IMR-90 (cell line): ENCODE measurements around the gene CD101. TPM values are rescaled to one million over a fixed set of nuclear protein-coding genes. Genes with fewer than 3 reads are reported as not detected.

Experiments
- ATAC-seq: fragments of 200-7000 bp; cut with Tn5 transposase; 2 replicates; pipeline ENCODE4 v1.9.1; 2020; ENCODE audit warnings: low read depth, mild to moderate bottlenecking, moderate library complexity
- BruUV-seq: library from RNA; stranded (reverse); fragments of 400-500 nt; replicated peaks from 2 replicates; lab custom pipeline; 2021; lab: Mats Ljungman, UMichigan
- CTCF ChIA-PET: fragments of 300-600 bp; formaldehyde crosslinking; extraction: SDS; loops from one replicate; lab custom pipeline; 2021; ENCODE audit warnings: antibody characterized with exemption; lab: Yijun Ruan, JAX
- POLR2A ChIA-PET: fragments of 300-600 bp; sonication (Branson Sonifier 250); formaldehyde crosslinking; loops from one replicate; lab custom pipeline; 2022; ENCODE audit warnings: antibody characterized with exemption; ENCODE audit not compliant: unreplicated experiment; lab: Charles Lee
- DNase-seq: peaks from one replicate; pipeline ENCODE4 v3.0.0; 2013
- H2AFZ ChIP-seq: replicated peaks from 2 replicates; pipeline ENCODE3; 2013; ENCODE audit warnings: low read length, mild to moderate bottlenecking; ENCODE audit not compliant: poor library complexity
- H2AK5ac ChIP-seq: 2 replicates; pipeline ENCODE4 v1.6.1; 2013; ENCODE audit warnings: low read depth, low read length, inconsistent platforms
- H2AK9ac ChIP-seq: replicated peaks from 2 replicates; pipeline ENCODE3; 2013; ENCODE audit warnings: mild to moderate bottlenecking, low read depth, low read length, moderate library complexity; ENCODE audit not compliant: poor library complexity
- H2BK120ac ChIP-seq: 2 replicates; pipeline ENCODE4 v1.6.1; 2013; ENCODE audit warnings: low read depth, low read length, inconsistent platforms
- H2BK15ac ChIP-seq: 3 replicates; pipeline ENCODE4 v1.6.1; 2013; ENCODE audit warnings: low read depth, low read length, inconsistent platforms
- H2BK20ac ChIP-seq: 2 replicates; pipeline ENCODE4 v1.6.1; 2013; ENCODE audit warnings: low read depth, mild to moderate bottlenecking, inconsistent platforms, low read length, moderate library complexity
- H2BK5ac ChIP-seq: 2 replicates; pipeline ENCODE4 v1.6.1; 2013; ENCODE audit warnings: mild to moderate bottlenecking, low read depth, low read length, inconsistent platforms; ENCODE audit not compliant: poor library complexity, severe bottlenecking
- H3K14ac ChIP-seq: replicated peaks from 2 replicates; pipeline ENCODE4 v1.6.1; 2013; ENCODE audit warnings: low read depth, low read length, inconsistent platforms
- H3K18ac ChIP-seq: 2 replicates; pipeline ENCODE4 v1.6.1; 2013; ENCODE audit warnings: low read depth, low read length, control low read depth
- H3K23ac ChIP-seq: 2 replicates; pipeline ENCODE4 v1.6.1; 2013; ENCODE audit warnings: low read depth, low read length, inconsistent platforms
- H3K27ac ChIP-seq: 2 replicates; pipeline ENCODE4 v1.5.1; 2013; ENCODE audit warnings: mild to moderate bottlenecking, control low read depth, low read length; ENCODE audit not compliant: insufficient read depth
- H3K27me3 ChIP-seq: 2 replicates; pipeline ENCODE4 v1.6.1; 2013; ENCODE audit warnings: low read length; ENCODE audit not compliant: control insufficient read depth, insufficient read depth
- H3K36me3 ChIP-seq: 2 replicates; pipeline ENCODE4 v1.6.1; 2013; ENCODE audit warnings: low read length, mixed read lengths; ENCODE audit not compliant: control insufficient read depth, insufficient read depth
- H3K4ac ChIP-seq: 2 replicates; pipeline ENCODE4 v1.6.1; 2013; ENCODE audit warnings: low read depth, low read length, inconsistent platforms
- H3K4me1 ChIP-seq: 2 replicates; pipeline ENCODE4 v1.6.1; 2013; ENCODE audit warnings: low read length, mixed read lengths; ENCODE audit not compliant: control insufficient read depth, insufficient read depth
- H3K4me2 ChIP-seq: 2 replicates; pipeline ENCODE4 v1.6.1; 2013; ENCODE audit warnings: low read depth, mild to moderate bottlenecking, control low read depth, low read length, moderate library complexity
- H3K4me3 ChIP-seq: 2 replicates; pipeline ENCODE4 v1.5.1; 2013; ENCODE audit warnings: low read depth, mild to moderate bottlenecking, control low read depth, low read length, moderate library complexity; ENCODE audit not compliant: insufficient read depth
- H3K56ac ChIP-seq: 2 replicates; pipeline ENCODE4 v1.6.1; 2013; ENCODE audit warnings: low read length, inconsistent platforms; ENCODE audit not compliant: insufficient read depth; ENCODE audit errors: extremely low read depth
- H3K79me1 ChIP-seq, 2 experiments: 2 replicates each; pipeline ENCODE4 v1.6.1; 2013; ENCODE audit warnings: low read length in 2 of 2, inconsistent platforms in 1 of 2, low read depth in 1 of 2
- H3K9ac ChIP-seq: 2 replicates; pipeline ENCODE4 v1.6.1; 2013; ENCODE audit warnings: low read depth, low read length, control low read depth
- H3K9me1 ChIP-seq: 2 replicates; pipeline ENCODE4 v1.6.1; 2013; ENCODE audit warnings: low read length, inconsistent platforms; ENCODE audit not compliant: insufficient read depth
- H3K9me3 ChIP-seq: 2 replicates; pipeline ENCODE4 v1.6.1; 2013; ENCODE audit warnings: low read length; ENCODE audit not compliant: control insufficient read depth, insufficient read depth
- H4K20me1 ChIP-seq: 2 replicates; pipeline ENCODE4 v1.6.1; 2013; ENCODE audit warnings: low read length, inconsistent platforms; ENCODE audit not compliant: insufficient read depth
- H4K5ac ChIP-seq: 2 replicates; pipeline ENCODE4 v1.6.1; 2013; ENCODE audit warnings: mild to moderate bottlenecking, low read depth, low read length, control low read depth
- H4K8ac ChIP-seq, 2 experiments: 2 replicates each; pipeline ENCODE4 v1.6.1; 2013; ENCODE audit warnings: low read depth in 2 of 2, low read length in 2 of 2, control low read depth in 1 of 2, inconsistent platforms in 1 of 2
- H4K91ac ChIP-seq: 2 replicates; pipeline ENCODE4 v1.6.1; 2013; ENCODE audit warnings: low read depth, low read length, inconsistent platforms; ENCODE audit not compliant: insufficient read depth
- BHLHE40 ChIP-seq: fragments of 150-350 bp; IDR thresholded peaks from 2 replicates; pipeline ENCODE4 v1.6.1; 2016; ENCODE audit warnings: mild to moderate bottlenecking, low read depth, low read length
- CEBPB ChIP-seq: IDR thresholded peaks from 2 replicates; pipeline ENCODE4 v1.6.1; 2012; ENCODE audit warnings: low read depth, low read length, improper control_type of control experiment
- CHD1 ChIP-seq: IDR thresholded peaks from 2 replicates; pipeline ENCODE4 v1.6.1; 2012; ENCODE audit warnings: low read depth, low read length, improper control_type of control experiment
- FOS ChIP-seq: fragments of 150-350 bp; IDR thresholded peaks from 2 replicates; pipeline ENCODE4 v1.6.1; 2016; ENCODE audit warnings: low read depth, low read length
- MAFK ChIP-seq: IDR thresholded peaks from 2 replicates; pipeline ENCODE4 v1.6.1; 2012; ENCODE audit warnings: low read depth, low read length, improper control_type of control experiment
- MAZ ChIP-seq: IDR thresholded peaks from 2 replicates; pipeline ENCODE4 v1.6.1; 2012; ENCODE audit warnings: low read depth, mild to moderate bottlenecking, low read length, improper control_type of control experiment, moderate library complexity, borderline replicate concordance
- MXI1 ChIP-seq: IDR thresholded peaks from 2 replicates; pipeline ENCODE4 v1.6.1; 2012; ENCODE audit warnings: low read depth, mild to moderate bottlenecking, low read length, moderate library complexity, borderline replicate concordance
- NFE2L2 ChIP-seq: fragments of 150-350 bp; IDR thresholded peaks from 2 replicates; pipeline ENCODE4 v1.6.1; 2016; ENCODE audit warnings: low read depth, mild to moderate bottlenecking, low read length
- POLR2A ChIP-seq: IDR thresholded peaks from 2 replicates; pipeline ENCODE4 v1.6.1; 2012; ENCODE audit warnings: mild to moderate bottlenecking, low read depth, low read length
- SMC3 ChIP-seq: fragments of 150-350 bp; IDR thresholded peaks from 2 replicates; pipeline ENCODE4 v1.6.1; 2016; ENCODE audit warnings: low read depth, mild to moderate bottlenecking, antibody characterized with exemption, low read length, moderate library complexity
- WGBS, 2 experiments: methylation state at CpG; one replicate each; pipeline versions ENCODE4 v1.1.5 to v1.1.7; 2013; ENCODE audit warnings: missing lambda C conversion rate in 2 of 2; ENCODE audit not compliant: insufficient read length in 1 of 2; ENCODE audit errors: extremely low coverage in 2 of 2; 5-methylcytosine and 5-hydroxymethylcytosine counted together
- dilution Hi-C: fragments of 300-500 bp; cut with HindIII; formaldehyde crosslinking; loops from one replicate; pipeline ENCODE4 v1.14.3; 2018; ENCODE audit warnings: low sequenced_read_pairs; ENCODE audit not compliant: unreplicated experiment
- in situ Hi-C: fragments of 300-500 bp; cut with MboI; formaldehyde crosslinking; loops from 3 replicates; pipeline ENCODE4 v1.14.3; 2019; ENCODE audit warnings: low sequenced_read_pairs, inconsistent platforms, mixed read lengths
- intact Hi-C: fragments of 100-400 bp; cut with micrococcal nuclease; formaldehyde crosslinking; loops from 2 replicates; pipeline ENCODE4 v1.10.0; 2022
- polyA plus RNA-seq, 3 experiments: library from polyadenylated mRNA; depleted of rRNA; stranded (reverse); fragments of >200 nt; gene quantifications; 2 replicates each; pipeline ENCODE4 v1.2.3, GENCODE V29; 2012; ENCODE audit warnings: low replicate concordance in 1 of 3
- total RNA-seq: library from RNA; depleted of rRNA; stranded (reverse); fragments of >200 nt; gene quantifications from 2 replicates; pipeline ENCODE4 v1.2.3, GENCODE V29; 2012
- TF ChIP-seq, protein P1 (sequence below): fragments of 150-350 bp; IDR thresholded peaks from 2 replicates; pipeline ENCODE4 v1.6.1; 2017; ENCODE audit warnings: mild to moderate bottlenecking, antibody characterized with exemption, low read length, low read depth
- TF ChIP-seq, protein P2 (sequence below): fragments of 150-350 bp; IDR thresholded peaks from 2 replicates; pipeline ENCODE4 v1.6.1; 2016; ENCODE audit warnings: low read depth, mild to moderate bottlenecking, low read length, moderate library complexity, borderline replicate concordance

The CD101 gene
- total and polyA plus RNA-seq, 2 of the 4 experiments (the other 2 are of a cell fraction), result not detected

DNA sequence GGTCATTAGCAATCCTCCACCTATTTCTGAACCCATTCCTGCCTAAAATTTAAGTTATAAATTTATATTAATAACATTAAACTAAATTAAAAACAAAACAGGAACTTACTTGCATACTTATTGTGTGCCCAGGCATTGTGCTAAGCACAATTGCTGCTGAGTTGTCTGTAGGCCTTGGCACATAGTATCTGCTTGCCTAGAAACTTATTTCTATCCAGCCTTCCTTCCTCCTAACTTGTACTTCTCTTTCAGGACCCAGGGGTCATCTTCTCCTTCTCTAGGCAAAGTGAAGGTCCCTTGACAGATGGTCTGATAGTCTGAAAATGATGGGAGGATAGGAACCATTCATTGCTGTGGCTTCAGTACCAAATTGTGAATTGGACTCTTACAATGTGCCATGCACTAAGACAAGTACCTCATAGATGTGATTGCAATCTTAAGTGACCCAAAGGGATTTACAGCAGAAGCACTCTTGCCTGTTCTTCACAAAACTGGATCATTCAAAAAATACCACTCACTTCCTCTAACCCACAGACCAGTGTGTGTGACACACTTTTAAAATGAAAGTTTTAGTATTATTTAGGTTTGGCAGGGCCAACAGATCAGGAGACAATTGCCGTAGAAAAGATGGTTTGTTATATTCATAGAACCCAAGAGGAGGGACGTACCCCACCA, 10.3 kb upstream of the CD101 start:
- no peak overlapping the region for H2BK120ac ChIP-seq

More for the DNA sequence above, 10.3 kb upstream of the CD101 start:
- Histone ChIP-seq H3K36me3 (no peaks in the 10 kb centered on the region), H3K9me3 (no peaks in the 10 kb centered on the region), H3K9ac (no peak overlapping the region), H2BK20ac (no peak overlapping the region), H3K14ac (no peak overlapping the region), H2BK15ac (no peak overlapping the region), H3K4me1 (no peaks in the 10 kb centered on the region), H2AFZ (no peak overlapping the region), H3K4ac (no peak overlapping the region), H3K27ac (no peak overlapping the region), H4K91ac (no peak overlapping the region), H2AK9ac (no peak overlapping the region), H4K20me1 (no peaks in the 10 kb centered on the region), H3K4me3 (no peak overlapping the region), H4K5ac (no peak overlapping the region), H3K4me2 (no peak overlapping the region), H3K27me3 (no peaks in the 10 kb centered on the region), H4K8ac (no peak overlapping the region), H3K9me1 (no peaks in the 10 kb centered on the region), H2AK5ac (no peak overlapping the region), H3K56ac (no peak overlapping the region), H2BK5ac (no peak overlapping the region), H3K23ac (no peak overlapping the region), H3K18ac (no peak overlapping the region), H3K79me1 (no peaks in the 10 kb centered on the region)
- POLR2A ChIA-PET, result no interaction called here
- DNase-seq (no peak), ATAC-seq (no peak)
- dilution Hi-C loops, result no loop called here
- WGBS, 2 experiments, result 83% methylated on average over 1 of the region's 2 CpGs; no CpG with 5 or more reads in 1 of the 2 experiments
- intact Hi-C loops, result no loop called here
- no TSS peak for BruUV-seq
- CTCF ChIA-PET, result no interaction called here
- TF ChIP-seq BHLHE40 (no peak), CHD1 (no peak), MXI1 (no peak), POLR2A (no peak), FOS (no peak), MAZ (no peak), NFE2L2 (no peak), CEBPB (no peak), SMC3 (no peak), MAFK (no peak)
- TF ChIP-seq, protein P1, sequence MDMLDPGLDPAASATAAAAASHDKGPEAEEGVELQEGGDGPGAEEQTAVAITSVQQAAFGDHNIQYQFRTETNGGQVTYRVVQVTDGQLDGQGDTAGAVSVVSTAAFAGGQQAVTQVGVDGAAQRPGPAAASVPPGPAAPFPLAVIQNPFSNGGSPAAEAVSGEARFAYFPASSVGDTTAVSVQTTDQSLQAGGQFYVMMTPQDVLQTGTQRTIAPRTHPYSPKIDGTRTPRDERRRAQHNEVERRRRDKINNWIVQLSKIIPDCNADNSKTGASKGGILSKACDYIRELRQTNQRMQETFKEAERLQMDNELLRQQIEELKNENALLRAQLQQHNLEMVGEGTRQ, result no peak
- TF ChIP-seq, protein P2, sequence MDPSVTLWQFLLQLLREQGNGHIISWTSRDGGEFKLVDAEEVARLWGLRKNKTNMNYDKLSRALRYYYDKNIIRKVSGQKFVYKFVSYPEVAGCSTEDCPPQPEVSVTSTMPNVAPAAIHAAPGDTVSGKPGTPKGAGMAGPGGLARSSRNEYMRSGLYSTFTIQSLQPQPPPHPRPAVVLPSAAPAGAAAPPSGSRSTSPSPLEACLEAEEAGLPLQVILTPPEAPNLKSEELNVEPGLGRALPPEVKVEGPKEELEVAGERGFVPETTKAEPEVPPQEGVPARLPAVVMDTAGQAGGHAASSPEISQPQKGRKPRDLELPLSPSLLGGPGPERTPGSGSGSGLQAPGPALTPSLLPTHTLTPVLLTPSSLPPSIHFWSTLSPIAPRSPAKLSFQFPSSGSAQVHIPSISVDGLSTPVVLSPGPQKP, result no peak
- in situ Hi-C loops, result no loop called here
